ENCODE data around the gene NMUR1.

The NMUR1 gene

GRCh38 chr2:231568785-231569435 lies 38.7 kb upstream of the NMUR1 start:
- Histone ChIP-seq H3K27me3 (ENCODE audit: low read depth, low read length) (no peaks in the 10 kb centered on the region), H3K9me3 (ENCODE audit: insufficient read depth, low read length) (no peaks in the 10 kb centered on the region), H3K36me3 (replicated peaks; ENCODE audit: low read depth, low read length) (no peaks in the 10 kb centered on the region), H3K27ac (ENCODE audit: low read length) (peak overlapping the region; percentile 81), H3K4me2 (ENCODE audit: low read length) (peak overlapping the region; percentile 80), H4K20me1 (ENCODE audit: insufficient read depth, low read length) (no peaks in the 10 kb centered on the region), H3K4me3 (ENCODE audit: low read length) (peak overlapping the region; percentile 46), H3K9ac (ENCODE audit: low read length) (peak overlapping the region; percentile 29; the same call in 1 of the 2 replicates), H2AFZ (ENCODE audit: low read depth, low read length) (no peak overlapping the region), H3K4me1 (ENCODE audit: low read length) (peaks cover 50% of the 10 kb centered on the region), H3K79me2 (ENCODE audit: low read length) (no peaks in the 10 kb centered on the region)
- TF ChIP-seq CTCF (IDR thresholded peaks at IDR 0.05; ENCODE audit: low read depth, low read length) (no peak), EZH2phosphoT487 (IDR thresholded peaks at IDR 0.05; ENCODE audit: low read depth) (no peak)

- Histone ChIP-seq H3K9ac (ENCODE audit: low read length) (peak overlapping the region; percentile 29; the same call in 1 of the 2 replicates), H3K36me3 (replicated peaks; ENCODE audit: low read depth, low read length) (no peaks in the 10 kb centered on the region), H3K27me3 (ENCODE audit: low read depth, low read length) (no peaks in the 10 kb centered on the region), H3K79me2 (ENCODE audit: low read length) (no peaks in the 10 kb centered on the region), H3K4me2 (ENCODE audit: low read length) (peak overlapping the region; percentile 80), H3K27ac (ENCODE audit: low read length) (peak overlapping the region; percentile 81), H2AFZ (ENCODE audit: low read depth, low read length) (no peak overlapping the region), H4K20me1 (ENCODE audit: insufficient read depth, low read length) (no peaks in the 10 kb centered on the region), H3K4me3 (ENCODE audit: low read length) (peak overlapping the region; percentile 46), H3K9me3 (ENCODE audit: insufficient read depth, low read length) (no peaks in the 10 kb centered on the region), H3K4me1 (ENCODE audit: low read length) (peaks cover 48% of the 10 kb centered on the region)
- no peak for TF ChIP-seq CTCF (IDR thresholded peaks at IDR 0.05; ENCODE audit: low read depth, low read length)
- no peak for TF ChIP-seq EZH2phosphoT487 (IDR thresholded peaks at IDR 0.05; ENCODE audit: low read depth)
Observed at GRCh38 chr2:231568098-231568784, 38.0 kb upstream of the NMUR1 start.

GRCh38 chr2:231567159-231567558 lies 36.9 kb upstream of the NMUR1 start:
- no peak overlapping the region for H3K9ac ChIP-seq (ENCODE audit: low read length)
- no peak overlapping the region for H3K4me2 ChIP-seq (ENCODE audit: low read length)
- no peaks in the 10 kb centered on the region for H3K79me2 ChIP-seq (ENCODE audit: low read length)
- H3K4me1 ChIP-seq (ENCODE audit: low read length) = peaks cover 47% of the 10 kb centered on the region
- H3K4me3 ChIP-seq (ENCODE audit: low read length) = no peak overlapping the region
- no peaks in the 10 kb centered on the region for H3K9me3 ChIP-seq (ENCODE audit: insufficient read depth, low read length)
- TF ChIP-seq CTCF (IDR thresholded peaks at IDR 0.05; ENCODE audit: low read depth, low read length) (no peak), EZH2phosphoT487 (IDR thresholded peaks at IDR 0.05; ENCODE audit: low read depth) (no peak)
- H3K27ac ChIP-seq (ENCODE audit: low read length) = no peak overlapping the region
- no peak overlapping the region for H2AFZ ChIP-seq (ENCODE audit: low read depth, low read length)
- no peaks in the 10 kb centered on the region for H4K20me1 ChIP-seq (ENCODE audit: insufficient read depth, low read length)
- no peaks in the 10 kb centered on the region for H3K27me3 ChIP-seq (ENCODE audit: low read depth, low read length)
- H3K36me3 ChIP-seq (replicated peaks; ENCODE audit: low read depth, low read length) = no peaks in the 10 kb centered on the region

GRCh38 chr2:231565887-231566594 lies 35.8 kb upstream of the NMUR1 start:
- TF ChIP-seq EZH2phosphoT487 (IDR thresholded peaks at IDR 0.05; ENCODE audit: low read depth) (no peak), CTCF (IDR thresholded peaks at IDR 0.05; ENCODE audit: low read depth, low read length) (no peak)

More at GRCh38 chr2:231565887-231566594, 35.8 kb upstream of the NMUR1 start:
- no peaks in the 10 kb centered on the region for H4K20me1 ChIP-seq (ENCODE audit: insufficient read depth, low read length)
- H3K27me3 ChIP-seq (ENCODE audit: low read depth, low read length) = no peaks in the 10 kb centered on the region
- H3K4me3 ChIP-seq (ENCODE audit: low read length) = no peak overlapping the region
- H3K4me2 ChIP-seq (ENCODE audit: low read length) = no peak overlapping the region
- peaks cover 39% of the 10 kb centered on the region for H3K4me1 ChIP-seq (ENCODE audit: low read length)
- no peak overlapping the region for H3K27ac ChIP-seq (ENCODE audit: low read length)
- no peaks in the 10 kb centered on the region for H3K9me3 ChIP-seq (ENCODE audit: insufficient read depth, low read length)
- no peaks in the 10 kb centered on the region for H3K79me2 ChIP-seq (ENCODE audit: low read length)
- H3K36me3 ChIP-seq (replicated peaks; ENCODE audit: low read depth, low read length) = no peaks in the 10 kb centered on the region
- H3K9ac ChIP-seq (ENCODE audit: low read length) = no peak overlapping the region
- H2AFZ ChIP-seq (ENCODE audit: low read depth, low read length) = no peak overlapping the region
